Endothelial cell of umbilical vein (primary cell): ENCODE data around the gene LRP3.

Source experiments
- CTCF ChIP-seq, 2 donors: IDR thresholded peaks; 1 replicate in 1 of 2; 2 replicates in 1 of 2; pipeline ENCODE4 v1.5.1; 2011; ENCODE audit warnings: low read length in 2 of 2, mild to moderate bottlenecking in 2 of 2, moderate library complexity in 2 of 2, control low read depth in 1 of 2, inconsistent platforms in 1 of 2, low read depth in 1 of 2; ENCODE audit not compliant: insufficient read depth in 1 of 2; ENCODE audit errors: extremely low read depth in 1 of 2
- FOS ChIP-seq: IDR thresholded peaks from 2 replicates; pipeline ENCODE4 v1.6.1; 2011; ENCODE audit warnings: mild to moderate bottlenecking, low read length, moderate library complexity, borderline replicate concordance; ENCODE audit not compliant: insufficient read depth
- MAX ChIP-seq: IDR thresholded peaks from 2 replicates; pipeline ENCODE4 v1.6.1; 2011; ENCODE audit not compliant: insufficient read depth, insufficient read length

- TF ChIP-seq CTCF (IDR thresholded peaks at IDR 0.05; ENCODE audit: extremely low read depth in 1 of 2, insufficient read depth in 1 of 2, low read depth in 1 of 2, low read length in 2 of 2) (no peak), MAX (no peak), FOS (no peak)
These were observed 12.3 kb downstream of the LRP3 start for GRCh38 chr19:33206261-33207039.
